HepG2 (cell line): Measurements from ENCODE around the gene SLC38A3. TPM values are rescaled to one million over a fixed set of nuclear protein-coding genes. Genes with fewer than 3 reads are reported as not detected.

Source experiments
- ATAC-seq: fragments of 200-7000 bp; cut with Tn5 transposase; 3 replicates; pipeline ENCODE4 v1.9.1; 2020; ENCODE audit warnings: mild to moderate bottlenecking, moderate library complexity
- BruUV-seq: library from RNA; stranded (reverse); fragments of 400-500 nt; replicated peaks from 2 replicates; lab custom pipeline; 2021; lab: Mats Ljungman, UMichigan
- CTCF ChIA-PET: fragments of 300-600 bp; formaldehyde crosslinking; extraction: SDS; loops from one replicate; lab custom pipeline; 2021; ENCODE audit warnings: low total read pairs, inconsistent platforms, low intra/inter-chr PET ratio; lab: Yijun Ruan, JAX
- POLR2A ChIA-PET: fragments of 350-600 bp; sonication (Branson Sonifier 250); formaldehyde crosslinking; loops from one replicate; lab custom pipeline; 2020; ENCODE audit warnings: antibody characterized with exemption, inconsistent platforms; lab: Yijun Ruan, JAX
- DNase-seq: peaks from one replicate; pipeline ENCODE4 v3.0.0-alpha.2; 2015; ENCODE audit warnings: low spot score
- FAIRE-seq: peaks from 3 replicates; lab custom pipeline; 2011; peaks lifted over from hg19 to GRCh38; lab: Jason Lieb, UNC
- H2AFZ ChIP-seq: one replicate; pipeline ENCODE4 v1.6.1; 2011; ENCODE audit warnings: low read length, inconsistent platforms
- H3K27ac ChIP-seq: fragments of 300-600 bp; 3 replicates; pipeline ENCODE4 v1.8.0; 2011; ENCODE audit warnings: mixed run types, mild to moderate bottlenecking, mixed read lengths, low read length, inconsistent platforms; ENCODE audit not compliant: insufficient read depth; ENCODE audit errors: extremely low read length
- H3K27me3 ChIP-seq, 2 experiments: fragments of 200-600 bp in 1 of 2; 2 replicates in 1 of 2; 3 replicates in 1 of 2; pipeline versions ENCODE4 v1.6.0 to v1.8.0; 2011; ENCODE audit warnings: low read length in 2 of 2, mild to moderate bottlenecking in 2 of 2, moderate library complexity in 2 of 2, inconsistent platforms in 1 of 2; ENCODE audit not compliant: insufficient read depth in 2 of 2, control insufficient read depth in 1 of 2
- H3K36me3 ChIP-seq, 2 experiments: fragments of 200-600 bp in 1 of 2; replicated peaks in 1 of 2; 2 replicates in 1 of 2; 3 replicates in 1 of 2; pipeline versions ENCODE4 v1.5.1 to v1.8.0; 2011; ENCODE audit warnings: low read length in 2 of 2, inconsistent platforms in 1 of 2; ENCODE audit not compliant: insufficient read depth in 2 of 2, control insufficient read depth in 1 of 2
- H3K4me1 ChIP-seq: 2 replicates; pipeline ENCODE4 v1.5.1; 2012; ENCODE audit warnings: low read length, inconsistent platforms; ENCODE audit not compliant: insufficient read depth
- H3K4me2 ChIP-seq: 2 replicates; pipeline ENCODE4 v1.6.0; 2011; ENCODE audit warnings: low read depth, low read length, inconsistent platforms
- H3K4me3 ChIP-seq, 3 experiments: fragments of 200-600 bp in 1 of 3; sonication (generic), shearing (Covaris generic) in 1 of 3; replicated peaks in 1 of 3; 2 replicates each; pipeline ENCODE4 v1.5.1; 2011 to 2016; ENCODE audit warnings: low read length in 3 of 3, inconsistent platforms in 2 of 3, low read depth in 2 of 3, mild to moderate bottlenecking in 2 of 3, control low read depth in 1 of 3, mixed read lengths in 1 of 3; ENCODE audit not compliant: insufficient read depth in 1 of 3
- H3K79me2 ChIP-seq: one replicate; pipeline ENCODE4 v1.6.1; 2011; ENCODE audit warnings: low read length, inconsistent platforms; ENCODE audit not compliant: insufficient read depth
- H3K9ac ChIP-seq: 2 replicates; pipeline ENCODE4 v1.6.0; 2011; ENCODE audit warnings: mild to moderate bottlenecking, low read depth, low read length, inconsistent platforms; ENCODE audit not compliant: insufficient read depth
- H3K9me3 ChIP-seq: 2 replicates; pipeline ENCODE4 v1.5.1; 2012; ENCODE audit warnings: mild to moderate bottlenecking, low read length
- H4K20me1 ChIP-seq: 2 replicates; pipeline ENCODE4 v1.6.0; 2011; ENCODE audit warnings: inconsistent platforms, mild to moderate bottlenecking, low read length, moderate library complexity; ENCODE audit not compliant: insufficient read depth
- ADNP ChIP-seq: sonication (generic); formaldehyde crosslinking; IDR thresholded peaks from 2 replicates; pipeline ENCODE4 v1.4.0; 2020; ENCODE audit warnings: missing genetic modification reagents
- ATF4 ChIP-seq, 2 experiments: fragments of 450-650 bp in 1 of 2; sonication (generic) in 1 of 2; formaldehyde crosslinking; IDR thresholded peaks; 2 replicates each; pipeline versions ENCODE4 v1.5.0 to v1.8.0; 2020 to 2022; ENCODE audit warnings: mild to moderate bottlenecking in 1 of 2, missing genetic modification reagents in 1 of 2
- DZIP1 ChIP-seq: sonication (generic); formaldehyde crosslinking; IDR thresholded peaks from 2 replicates; pipeline ENCODE4 v1.5.0; 2020; ENCODE audit warnings: mild to moderate bottlenecking, missing genetic modification reagents
- NR2F6 ChIP-seq, 2 experiments: IDR thresholded peaks; 2 replicates each; pipeline ENCODE4 v1.6.1; 2016; ENCODE audit warnings: antibody characterized with exemption in 1 of 2, mild to moderate bottlenecking in 1 of 2
- PHF21A ChIP-seq: sonication (generic); formaldehyde crosslinking; IDR thresholded peaks from 2 replicates; pipeline ENCODE4 v1.5.0; 2020; ENCODE audit warnings: mild to moderate bottlenecking, missing genetic modification reagents
- RFXAP ChIP-seq: sonication (generic); formaldehyde crosslinking; IDR thresholded peaks from 2 replicates; pipeline ENCODE4 v1.4.0; 2020; ENCODE audit warnings: missing genetic modification reagents, borderline replicate concordance
- ZMYM4 ChIP-seq: sonication (generic); formaldehyde crosslinking; IDR thresholded peaks from 2 replicates; pipeline ENCODE4 v1.8.1; 2023; ENCODE audit warnings: mild to moderate bottlenecking, missing genetic modification reagents
- ZNF235 ChIP-seq: sonication (generic); formaldehyde crosslinking; IDR thresholded peaks from 2 replicates; pipeline ENCODE4 v1.8.1; 2023; ENCODE audit warnings: mild to moderate bottlenecking, missing genetic modification reagents, borderline replicate concordance
- ZNF547 ChIP-seq: sonication (generic); formaldehyde crosslinking; IDR thresholded peaks from 2 replicates; pipeline ENCODE4 v1.5.1; 2020; ENCODE audit warnings: mild to moderate bottlenecking, missing genetic modification reagents
- ZNF687 ChIP-seq: sonication (generic); formaldehyde crosslinking; IDR thresholded peaks from 2 replicates; pipeline ENCODE4 v1.5.1; 2020; ENCODE audit warnings: mild to moderate bottlenecking, missing genetic modification reagents, moderate library complexity
- ZNF839 ChIP-seq: sonication (generic); formaldehyde crosslinking; IDR thresholded peaks from 2 replicates; pipeline ENCODE4 v1.4.0; 2020; ENCODE audit warnings: missing genetic modification reagents, mild to moderate bottlenecking, borderline replicate concordance
- WGBS: methylation state at CpG from one replicate; pipeline ENCODE4 v1.1.6; 2017; ENCODE audit warnings: low lambda C conversion rate; 5-methylcytosine and 5-hydroxymethylcytosine counted together
- in situ Hi-C: cut with HindIII; loops from 2 replicates; pipeline ENCODE4 v1.10.0; 2017; ENCODE audit warnings: low pct_unique_long_range_greater_than_20kb; ENCODE audit not compliant: extremely low pct_ligation_motif_present
- intact Hi-C: fragments of 100-400 bp; cut with micrococcal nuclease; formaldehyde crosslinking; loops from one replicate; pipeline ENCODE4 v1.10.0; 2022; ENCODE audit not compliant: unreplicated experiment
- polyA plus RNA-seq, 8 experiments: library from polyadenylated mRNA; depleted of rRNA in 3 of 8; stranded (reverse) in 7 of 8; unstranded in 1 of 8; fragments of >200 nt; fragmentation: Illumina TruSeq in 4 of 8; extraction: Trizol in 4 of 8; gene quantifications; 2 replicates each; pipeline versions ENCODE4 v1.2.1 to v1.2.3, GENCODE V29; 2011 to 2016; ENCODE audit warnings: low read depth in 4 of 8, missing spikeins in 1 of 8, mixed read lengths in 1 of 8; ENCODE audit not compliant: insufficient read depth in 1 of 8
- total RNA-seq, 5 experiments: library from RNA; depleted of rRNA; stranded (reverse); fragments of >200 nt; fragmentation: Illumina TruSeq; extraction: Trizol; gene quantifications; 2 replicates each; pipeline ENCODE4 v1.2.3, GENCODE V29; 2016; ENCODE audit warnings: low read depth in 1 of 5
- TF ChIP-seq, protein P1 (sequence below): sonication (generic); formaldehyde crosslinking; IDR thresholded peaks from 2 replicates; pipeline ENCODE4 v1.5.1; 2020; ENCODE audit warnings: missing genetic modification reagents, mild to moderate bottlenecking, borderline replicate concordance
- TF ChIP-seq, protein P2 (sequence below): IDR thresholded peaks from 2 replicates; pipeline ENCODE4 v1.6.1; 2016

Gene SLC38A3
- total and polyA plus RNA-seq, 2 of the 13 experiments (the other 11 are each of a cell fraction or from before 2014, with no cell fraction given), result 29.8 to 164 TPM

- Histone ChIP-seq H3K4me1 (peaks cover 88% of the 10 kb centered on the region), H3K4me3 (peak overlapping the region in 1 of 3 experiments; percentile 61; a peak in 2 of 6 replicates), H3K4me2 (peak overlapping the region; percentile 98), H4K20me1 (no peaks in the 10 kb centered on the region), H3K79me2 (peaks cover 26% of the 10 kb centered on the region), H3K36me3 (no peaks in the 10 kb centered on the region; a peak in 1 of 5 replicates), H3K27ac (peak overlapping the region; percentile 96), H3K27me3 (no peaks in the 10 kb centered on the region; a peak in 1 of 5 replicates), H2AFZ (no peak overlapping the region), H3K9ac (peak overlapping the region; percentile 94), H3K9me3 (no peaks in the 10 kb centered on the region)
- no peak for FAIRE-seq
- BruUV-seq, result no TSS peak
- no peak for ATAC-seq
- no peak for DNase-seq
- in situ Hi-C loops, result no loop called here
- ChIA-PET POLR2A (interaction anchor here (1.2 to 6.8 kb wide), 9 partner anchors 14 to 70 kb away, joined by 6 to 51 read pairs (median 19); partner anchors contain the start of genes GNAI2, HYAL3, IFRD2 and LSMEM2), CTCF (no interaction called here)
- intact Hi-C loops, result no loop called here
- 0% methylated on average over 1 of the region's 1 CpG for WGBS
- TF ChIP-seq PHF21A (CRISPR knock-in tag) (0 out of 2 replicates have a peak, but pooled peaks have one; percentile 3), DZIP1 (CRISPR knock-in tag) (no peak), ZNF235 (no peak), ADNP (CRISPR knock-in tag) (no peak), ZMYM4 (CRISPR knock-in tag) (no peak), ATF4 (CRISPR knock-in tag; IDR thresholded peaks at IDR 0.05) (no peak), RFXAP (CRISPR knock-in tag) (no peak), NR2F6 (IDR thresholded peaks at IDR 0.05) (0 out of 2 replicates have a peak, but pooled peaks have one; percentile 21), NR2F6 (CRISPR knock-in tag; IDR thresholded peaks at IDR 0.05) (no peak), ZNF687 (CRISPR knock-in tag) (0 out of 2 replicates have a peak, but pooled peaks have one; percentile 2), ZNF547 (CRISPR knock-in tag) (0 out of 2 replicates have a peak, but pooled peaks have one; percentile 29), ZNF839 (CRISPR knock-in tag) (no peak)
- TF ChIP-seq, protein P1, sequence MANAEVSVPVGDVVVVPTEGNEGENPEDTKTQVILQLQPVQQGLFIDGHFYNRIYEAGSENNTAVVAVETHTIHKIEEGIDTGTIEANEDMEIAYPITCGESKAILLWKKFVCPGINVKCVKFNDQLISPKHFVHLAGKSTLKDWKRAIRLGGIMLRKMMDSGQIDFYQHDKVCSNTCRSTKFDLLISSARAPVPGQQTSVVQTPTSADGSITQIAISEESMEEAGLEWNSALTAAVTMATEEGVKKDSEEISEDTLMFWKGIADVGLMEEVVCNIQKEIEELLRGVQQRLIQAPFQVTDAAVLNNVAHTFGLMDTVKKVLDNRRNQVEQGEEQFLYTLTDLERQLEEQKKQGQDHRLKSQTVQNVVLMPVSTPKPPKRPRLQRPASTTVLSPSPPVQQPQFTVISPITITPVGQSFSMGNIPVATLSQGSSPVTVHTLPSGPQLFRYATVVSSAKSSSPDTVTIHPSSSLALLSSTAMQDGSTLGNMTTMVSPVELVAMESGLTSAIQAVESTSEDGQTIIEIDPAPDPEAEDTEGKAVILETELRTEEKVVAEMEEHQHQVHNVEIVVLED, result 0 out of 2 replicates have a peak, but pooled peaks have one; percentile 34
- TF ChIP-seq, protein P2, sequence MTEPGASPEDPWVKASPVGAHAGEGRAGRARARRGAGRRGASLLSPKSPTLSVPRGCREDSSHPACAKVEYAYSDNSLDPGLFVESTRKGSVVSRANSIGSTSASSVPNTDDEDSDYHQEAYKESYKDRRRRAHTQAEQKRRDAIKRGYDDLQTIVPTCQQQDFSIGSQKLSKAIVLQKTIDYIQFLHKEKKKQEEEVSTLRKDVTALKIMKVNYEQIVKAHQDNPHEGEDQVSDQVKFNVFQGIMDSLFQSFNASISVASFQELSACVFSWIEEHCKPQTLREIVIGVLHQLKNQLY (CRISPR knock-in tag), result no peak
Observed at GRCh38 chr3:50265571-50265970, 60.5 kb downstream of the SLC38A3 start.
